K562 (cell line): ENCODE measurements around the gene PTPRO. TPM values are rescaled to one million over a fixed set of nuclear protein-coding genes. Genes with fewer than 3 reads are reported as not detected.

Experiments used
- ATAC-seq: fragments of 200-7000 bp; cut with Tn5 transposase; 3 replicates; pipeline ENCODE4 v1.9.1; 2020; ENCODE audit warnings: moderate library complexity
- BruUV-seq: library from RNA; stranded (reverse); fragments of 400-500 nt; replicated peaks from 2 replicates; lab custom pipeline; 2021; lab: Mats Ljungman, UMichigan
- CTCF ChIA-PET: fragments of 300-600 bp; formaldehyde crosslinking; extraction: SDS; loops from one replicate; lab custom pipeline; 2021; ENCODE audit warnings: low intra/inter-chr PET ratio; lab: Yijun Ruan, JAX
- POLR2A ChIA-PET: fragments of 300-600, 350-650 bp; sonication (Branson Sonifier 250); formaldehyde crosslinking; extraction: SDS; loops from one replicate; lab custom pipeline; 2021; ENCODE audit warnings: antibody characterized with exemption, inconsistent platforms; lab: Yijun Ruan, JAX
- DNase-seq, 4 experiments: peaks; one replicate each; pipeline versions ENCODE4 v3.0.0 to v3.0.0-alpha.2; 2011 to 2018; ENCODE audit warnings: low spot score in 3 of 4, mixed read lengths in 3 of 4; ENCODE audit errors: extremely low read depth in 1 of 4
- FAIRE-seq: peaks from 2 replicates; lab custom pipeline; 2011; peaks lifted over from hg19 to GRCh38; lab: Jason Lieb, UNC
- H2AFZ ChIP-seq: 2 replicates; pipeline ENCODE4 v1.6.0; 2011; ENCODE audit warnings: low read depth, low read length, control low read depth, inconsistent platforms
- H3K27ac ChIP-seq: fragments of 200-600 bp; 3 replicates; pipeline ENCODE4 v1.8.0; 2011; ENCODE audit warnings: low read depth, mild to moderate bottlenecking, control low read depth, inconsistent platforms, low read length, moderate library complexity, mixed read lengths; ENCODE audit errors: extremely low read depth
- H3K27me3 ChIP-seq, 2 experiments: fragments of 300-600 bp in 1 of 2; 2 replicates in 1 of 2; 3 replicates in 1 of 2; pipeline versions ENCODE4 v1.6.0 to v1.8.0; 2011; ENCODE audit warnings: inconsistent platforms in 2 of 2, low read length in 2 of 2, mild to moderate bottlenecking in 1 of 2, mixed read lengths in 1 of 2, moderate library complexity in 1 of 2; ENCODE audit not compliant: control insufficient read depth in 2 of 2, insufficient read depth in 2 of 2
- H3K36me3 ChIP-seq: fragments of 300-600 bp; 3 replicates; pipeline ENCODE4 v1.8.0; 2011; ENCODE audit warnings: mild to moderate bottlenecking, low read length, inconsistent platforms; ENCODE audit not compliant: control insufficient read depth, insufficient read depth
- H3K4me1 ChIP-seq, 2 experiments: fragments of 200-600 bp in 1 of 2; replicated peaks in 1 of 2; 2 replicates in 1 of 2; 3 replicates in 1 of 2; pipeline versions ENCODE4 v1.5.1 to v1.8.0; 2011; ENCODE audit warnings: inconsistent platforms in 2 of 2, low read length in 2 of 2, mild to moderate bottlenecking in 1 of 2, mixed read lengths in 1 of 2, moderate library complexity in 1 of 2; ENCODE audit not compliant: control insufficient read depth in 2 of 2, insufficient read depth in 2 of 2
- H3K4me2 ChIP-seq: 2 replicates; pipeline ENCODE4 v1.6.1; 2011; ENCODE audit warnings: low read length, control low read depth, inconsistent platforms, mixed read lengths; ENCODE audit not compliant: insufficient read depth
- H3K4me3 ChIP-seq: fragments of 200-600 bp; sonication (generic), shearing (Covaris generic); 2 replicates; pipeline ENCODE4 v1.5.1; 2016; ENCODE audit warnings: control low read depth, inconsistent platforms
- H3K79me2 ChIP-seq: fragments of 200-600 bp; 3 replicates; pipeline ENCODE4 v1.8.0; 2011; ENCODE audit warnings: low read length, inconsistent platforms; ENCODE audit not compliant: control insufficient read depth, insufficient read depth
- H3K9ac ChIP-seq, 2 experiments: 2 replicates each; pipeline versions ENCODE4 v1.6.0 to v1.6.1; 2011; ENCODE audit warnings: low read depth in 2 of 2, low read length in 2 of 2, control low read depth in 1 of 2, inconsistent platforms in 1 of 2, mild to moderate bottlenecking in 1 of 2, mixed read lengths in 1 of 2; ENCODE audit not compliant: insufficient read depth in 1 of 2
- H3K9me1 ChIP-seq: one replicate; pipeline ENCODE4 v1.6.0; 2011; ENCODE audit warnings: inconsistent platforms, mild to moderate bottlenecking, low read length, moderate library complexity; ENCODE audit not compliant: control insufficient read depth, insufficient read depth
- H3K9me3 ChIP-seq: replicated peaks from 2 replicates; pipeline ENCODE4 v1.5.1; 2011; ENCODE audit warnings: low read depth, low read length, inconsistent platforms; ENCODE audit not compliant: control insufficient read depth, insufficient read depth
- H4K20me1 ChIP-seq: replicated peaks from 2 replicates; pipeline ENCODE4 v1.6.1; 2011; ENCODE audit warnings: low read length, inconsistent platforms, mixed read lengths; ENCODE audit not compliant: control insufficient read depth, insufficient read depth
- CBFA2T2 ChIP-seq: fragments of 450-650 bp; conservative IDR thresholded peaks from 2 replicates; pipeline ENCODE4 v1.6.1; 2017; ENCODE audit warnings: mild to moderate bottlenecking
- CCNT2 ChIP-seq: IDR thresholded peaks from 2 replicates; pipeline ENCODE4 v1.6.1; 2011; ENCODE audit warnings: borderline replicate concordance, low read depth, mild to moderate bottlenecking, moderate library complexity, mixed read lengths, low read length; ENCODE audit not compliant: insufficient read length; ENCODE audit errors: extremely low read depth
- CTCF ChIP-seq, 3 experiments: IDR thresholded peaks in 2 of 3; conservative IDR thresholded peaks in 1 of 3; 2 replicates each; pipeline ENCODE4 v1.5.1; 2011 to 2012; ENCODE audit warnings: low read length in 3 of 3, mild to moderate bottlenecking in 3 of 3, control low read depth in 2 of 3, improper control_type of control experiment in 1 of 3, inconsistent platforms in 1 of 3, low read depth in 1 of 3, mixed read lengths in 1 of 3, moderate library complexity in 1 of 3; ENCODE audit not compliant: insufficient read depth in 2 of 3
- DNMT1 ChIP-seq: fragments of 450-650 bp; IDR thresholded peaks from 2 replicates; pipeline ENCODE4 v1.6.1; 2016; ENCODE audit warnings: antibody characterized with exemption, mild to moderate bottlenecking
- JUND ChIP-seq, 2 experiments: IDR thresholded peaks; 2 replicates in 1 of 2; 3 replicates in 1 of 2; pipeline ENCODE4 v1.6.1; 2011; ENCODE audit warnings: borderline replicate concordance in 2 of 2, low read depth in 2 of 2, low read length in 2 of 2, improper control_type of control experiment in 1 of 2, missing biosample characterization in 1 of 2, missing genetic modification characterization in 1 of 2, missing genetic modification reagents in 1 of 2
- MBD1 ChIP-seq: fragments of 250-450 bp; sonication (Bioruptor Pico); IDR thresholded peaks from 2 replicates; pipeline ENCODE4 v1.8.0; 2022; ENCODE audit warnings: inconsistent platforms
- RAD21 ChIP-seq, 2 experiments: fragments of 250-450 bp in 1 of 2; fragments of 450-650 bp in 1 of 2; sonication (Bioruptor Pico) in 1 of 2; formaldehyde crosslinking in 1 of 2; IDR thresholded peaks in 1 of 2; conservative IDR thresholded peaks in 1 of 2; 2 replicates each; pipeline versions ENCODE4 v1.4.0 to v1.8.0; 2020 to 2022; ENCODE audit warnings: mild to moderate bottlenecking in 2 of 2, moderate library complexity in 1 of 2
- RHOXF2B ChIP-seq: fragments of 250-450 bp; sonication (Bioruptor Pico); conservative IDR thresholded peaks from 2 replicates; pipeline ENCODE4 v1.5.1; 2021
- SMARCB1 ChIP-seq: IDR thresholded peaks from 2 replicates; pipeline ENCODE4 v1.6.1; 2011; ENCODE audit warnings: improper control_type of control experiment, low read depth; ENCODE audit not compliant: insufficient read length
- SREBF2 ChIP-seq: sonication (generic); formaldehyde crosslinking; IDR thresholded peaks from 2 replicates; pipeline ENCODE4 v1.4.0; 2020; ENCODE audit warnings: mild to moderate bottlenecking, missing genetic modification reagents
- ZNF217 ChIP-seq: sonication (generic); formaldehyde crosslinking; IDR thresholded peaks from 2 replicates; pipeline ENCODE4 v1.8.0; 2022; ENCODE audit warnings: mild to moderate bottlenecking, missing genetic modification reagents
- WGBS: fragments of 100-300 bp; shearing (Covaris generic); methylation state at CpG from one replicate; pipeline ENCODE4 v1.1.6; 2016; ENCODE audit warnings: low coverage, mixed read lengths; ENCODE audit not compliant: insufficient coverage; ENCODE audit errors: missing lambda C conversion rate; 5-methylcytosine and 5-hydroxymethylcytosine counted together
- in situ Hi-C: fragments of 300-500 bp; cut with MboI; formaldehyde crosslinking; loops from 4 replicates; pipeline ENCODE4 v1.15.0; 2018; ENCODE audit warnings: inconsistent platforms, mixed read lengths
- intact Hi-C: fragments of 100-400 bp; cut with micrococcal nuclease; formaldehyde crosslinking; loops from 2 replicates; pipeline ENCODE4 v1.14.2; 2022
- polyA plus RNA-seq, 8 experiments: library from polyadenylated mRNA; depleted of rRNA in 4 of 8; stranded (reverse) in 5 of 8; unstranded in 3 of 8; fragments of >200 nt; fragmentation: Nextera tagmentation in 2 of 8; fragmentation: Illumina TruSeq in 1 of 8; extraction: Ambion mirVana in 2 of 8; extraction: Trizol in 1 of 8; gene quantifications; 2 replicates each; pipeline versions ENCODE4 v1.2.1 to v1.2.3, GENCODE V29; 2011 to 2014; ENCODE audit warnings: inconsistent platforms in 1 of 8, missing spikeins in 1 of 8
- total RNA-seq, 7 experiments: library from RNA; depleted of rRNA in 6 of 7; stranded (reverse); fragments of >200 nt in 6 of 7; fragmentation: Illumina TruSeq in 2 of 7; extraction: Trizol in 2 of 7; gene quantifications; 2 replicates each; pipeline versions ENCODE4 v1.2.1 to v1.2.3, GENCODE V29; 2011 to 2021; ENCODE audit warnings: low replicate concordance in 1 of 7

PTPRO gene
- total and polyA plus RNA-seq, 9 of the 15 experiments (the other 6 are each of a cell fraction or from before 2014, with no cell fraction given), result 0.22 TPM; not detected in 8

- Histone ChIP-seq H3K9ac (no peak overlapping the region), H3K4me3 (no peak overlapping the region), H3K9me3 (no peaks in the 10 kb centered on the region), H4K20me1 (no peaks in the 10 kb centered on the region), H2AFZ (no peak overlapping the region), H3K79me2 (no peaks in the 10 kb centered on the region), H3K9me1 (no peaks in the 10 kb centered on the region), H3K4me1 (no peaks in the 10 kb centered on the region), H3K27me3 (no peaks in the 10 kb centered on the region), H3K36me3 (no peaks in the 10 kb centered on the region), H3K4me2 (no peak overlapping the region), H3K27ac (no peak overlapping the region)
- DNase-seq (no peak), ATAC-seq (no peak), FAIRE-seq (no peak)
- intact Hi-C loops (no loop called here), in situ Hi-C loops (no loop called here)
- 8% methylated on average over 3 of the region's 3 CpGs for WGBS
- POLR2A ChIA-PET, result no interaction called here
- no TSS peak for BruUV-seq
- TF ChIP-seq DNMT1 (no peak), ZNF217 (CRISPR knock-in tag) (no peak), RAD21 (CRISPR knock-in tag; conservative IDR thresholded peaks at IDR 0.05 in 1 of 2, IDR thresholded peaks at IDR 0.05 in 1 of 2) (no peak), CTCF (IDR thresholded peaks at IDR 0.05 in 2 of 3, conservative IDR thresholded peaks at IDR 0.05 in 1 of 3; ENCODE audit: insufficient read depth in 2 of 3, low read depth in 1 of 3, low read length in 3 of 3) (no peak), MBD1 (CRISPR knock-in tag) (no peak), CCNT2 (no peak), CBFA2T2 (no peak), SREBF2 (no peak), SMARCB1 (no peak), RHOXF2B (no peak), JUND (IDR thresholded peaks at IDR 0.05; ENCODE audit: borderline replicate concordance, low read depth, low read length) (no peak), JUND (tag; IDR thresholded peaks at IDR 0.05; ENCODE audit: borderline replicate concordance, low read depth, low read length) (no peak)
- CTCF ChIA-PET, result no interaction called here
Observed at GRCh38 chr12:15541996-15542631, 219.8 kb downstream of the PTPRO start.
